ENCODE results near the gene CD22. TPM values are rescaled to one million over a fixed set of nuclear protein-coding genes. Genes with fewer than 3 reads are reported as not detected.

The CD22 gene
- total and polyA plus RNA-seq, 2 of the 13 experiments (the other 11 are each of a cell fraction or from before 2014, with no cell fraction given): 0.71 to 1.7 TPM

DNA sequence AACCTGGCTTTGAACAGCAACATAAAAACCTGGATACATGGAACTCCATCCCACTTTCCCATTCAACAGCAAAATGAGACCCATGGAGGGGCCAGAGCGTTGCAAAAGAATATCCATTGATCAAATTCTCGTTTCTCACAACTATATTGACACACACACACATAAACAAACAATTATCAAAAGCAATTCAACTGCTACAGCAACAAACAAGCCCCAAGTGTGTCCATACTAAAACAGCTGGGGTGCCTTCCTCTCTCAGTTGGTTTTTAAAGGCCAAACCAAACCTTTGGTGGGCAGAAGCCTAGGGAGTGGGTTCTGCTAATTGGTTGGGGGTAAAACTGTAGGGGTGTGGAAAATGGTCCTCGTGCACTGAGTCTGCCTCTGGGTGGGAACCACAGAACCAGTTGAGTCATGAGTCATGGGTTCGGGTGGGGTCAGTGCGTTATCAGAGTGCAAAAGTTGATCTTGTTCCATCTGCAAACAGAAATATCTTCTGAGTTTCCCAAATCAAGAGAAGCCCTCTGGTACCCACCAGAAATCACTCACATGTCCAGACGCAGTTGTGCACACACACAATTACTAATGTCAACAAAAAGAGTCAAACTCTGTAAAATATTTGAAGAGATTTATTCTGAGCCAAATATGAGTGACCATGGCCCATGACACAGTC is 60.3 kb downstream of the CD22 start (continued):
- TF ChIP-seq, protein P1, sequence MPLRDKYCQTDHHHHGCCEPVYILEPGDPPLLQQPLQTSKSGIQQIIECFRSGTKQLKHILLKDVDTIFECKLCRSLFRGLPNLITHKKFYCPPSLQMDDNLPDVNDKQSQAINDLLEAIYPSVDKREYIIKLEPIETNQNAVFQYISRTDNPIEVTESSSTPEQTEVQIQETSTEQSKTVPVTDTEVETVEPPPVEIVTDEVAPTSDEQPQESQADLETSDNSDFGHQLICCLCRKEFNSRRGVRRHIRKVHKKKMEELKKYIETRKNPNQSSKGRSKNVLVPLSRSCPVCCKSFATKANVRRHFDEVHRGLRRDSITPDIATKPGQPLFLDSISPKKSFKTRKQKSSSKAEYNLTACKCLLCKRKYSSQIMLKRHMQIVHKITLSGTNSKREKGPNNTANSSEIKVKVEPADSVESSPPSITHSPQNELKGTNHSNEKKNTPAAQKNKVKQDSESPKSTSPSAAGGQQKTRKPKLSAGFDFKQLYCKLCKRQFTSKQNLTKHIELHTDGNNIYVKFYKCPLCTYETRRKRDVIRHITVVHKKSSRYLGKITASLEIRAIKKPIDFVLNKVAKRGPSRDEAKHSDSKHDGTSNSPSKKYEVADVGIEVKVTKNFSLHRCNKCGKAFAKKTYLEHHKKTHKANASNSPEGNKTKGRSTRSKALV (CRISPR knock-in tag; IDR thresholded peaks at IDR 0.05): 0 out of 2 replicates have a peak, but pooled peaks have one; percentile 31
- no peak for TF ChIP-seq ARNT2 (CRISPR knock-in tag; IDR thresholded peaks at IDR 0.05; ENCODE audit: low read depth)
- no peak for TF ChIP-seq YY1 (IDR thresholded peaks at IDR 0.05; ENCODE audit: insufficient read depth, insufficient replicate concordance, low read depth, low read length)
- TF ChIP-seq ZNF589 (CRISPR knock-in tag; conservative IDR thresholded peaks at IDR 0.05): no peak
- TF ChIP-seq ZNF510 (CRISPR knock-in tag; IDR thresholded peaks at IDR 0.05; ENCODE audit: low read depth): no peak
- no peak for TF ChIP-seq ZNF460 (CRISPR knock-in tag; IDR thresholded peaks at IDR 0.05; ENCODE audit: borderline replicate concordance)
- no peak for TF ChIP-seq PHF21A (CRISPR knock-in tag; IDR thresholded peaks at IDR 0.05)
- TF ChIP-seq RARA (CRISPR knock-in tag; IDR thresholded peaks at IDR 0.05): peak; percentile 82
- TF ChIP-seq ZNF792 (CRISPR knock-in tag; IDR thresholded peaks at IDR 0.05): no peak
- TF ChIP-seq ZNF230 (CRISPR knock-in tag; IDR thresholded peaks at IDR 0.05): no peak
- no peak for TF ChIP-seq ZSCAN12 (CRISPR knock-in tag; IDR thresholded peaks at IDR 0.05)
- TF ChIP-seq ZNF232 (CRISPR knock-in tag; IDR thresholded peaks at IDR 0.05; ENCODE audit: borderline replicate concordance): no peak
- no peak for TF ChIP-seq ZNF235 (CRISPR knock-in tag; IDR thresholded peaks at IDR 0.05; ENCODE audit: borderline replicate concordance)
- TF ChIP-seq ZBTB21 (CRISPR knock-in tag; IDR thresholded peaks at IDR 0.05): no peak
- TF ChIP-seq ZNF317 (CRISPR knock-in tag; IDR thresholded peaks at IDR 0.05): 0 out of 2 replicates have a peak, but pooled peaks have one; percentile 42
- TF ChIP-seq NFKBIZ (CRISPR knock-in tag; IDR thresholded peaks at IDR 0.05): no peak
- no peak for TF ChIP-seq TBP (CRISPR knock-in tag; IDR thresholded peaks at IDR 0.05)
- TF ChIP-seq HMG20A (CRISPR knock-in tag; IDR thresholded peaks at IDR 0.05; ENCODE audit: borderline replicate concordance): no peak
- TF ChIP-seq, protein P2, sequence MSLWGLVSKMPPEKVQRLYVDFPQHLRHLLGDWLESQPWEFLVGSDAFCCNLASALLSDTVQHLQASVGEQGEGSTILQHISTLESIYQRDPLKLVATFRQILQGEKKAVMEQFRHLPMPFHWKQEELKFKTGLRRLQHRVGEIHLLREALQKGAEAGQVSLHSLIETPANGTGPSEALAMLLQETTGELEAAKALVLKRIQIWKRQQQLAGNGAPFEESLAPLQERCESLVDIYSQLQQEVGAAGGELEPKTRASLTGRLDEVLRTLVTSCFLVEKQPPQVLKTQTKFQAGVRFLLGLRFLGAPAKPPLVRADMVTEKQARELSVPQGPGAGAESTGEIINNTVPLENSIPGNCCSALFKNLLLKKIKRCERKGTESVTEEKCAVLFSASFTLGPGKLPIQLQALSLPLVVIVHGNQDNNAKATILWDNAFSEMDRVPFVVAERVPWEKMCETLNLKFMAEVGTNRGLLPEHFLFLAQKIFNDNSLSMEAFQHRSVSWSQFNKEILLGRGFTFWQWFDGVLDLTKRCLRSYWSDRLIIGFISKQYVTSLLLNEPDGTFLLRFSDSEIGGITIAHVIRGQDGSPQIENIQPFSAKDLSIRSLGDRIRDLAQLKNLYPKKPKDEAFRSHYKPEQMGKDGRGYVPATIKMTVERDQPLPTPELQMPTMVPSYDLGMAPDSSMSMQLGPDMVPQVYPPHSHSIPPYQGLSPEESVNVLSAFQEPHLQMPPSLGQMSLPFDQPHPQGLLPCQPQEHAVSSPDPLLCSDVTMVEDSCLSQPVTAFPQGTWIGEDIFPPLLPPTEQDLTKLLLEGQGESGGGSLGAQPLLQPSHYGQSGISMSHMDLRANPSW (CRISPR knock-in tag; IDR thresholded peaks at IDR 0.05; ENCODE audit: borderline replicate concordance): no peak
- TF ChIP-seq, protein P3, sequence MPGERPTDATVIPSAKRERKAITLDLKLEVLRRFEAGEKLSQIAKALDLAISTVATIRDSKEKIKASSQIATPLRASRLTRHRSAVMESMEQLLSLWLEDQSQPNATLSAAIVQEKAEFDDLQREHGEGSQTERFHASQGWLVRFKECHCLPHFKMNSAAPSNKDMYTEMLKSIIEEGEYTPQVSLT (CRISPR knock-in tag; IDR thresholded peaks at IDR 0.05; ENCODE audit: borderline replicate concordance, low read depth): no peak
- TF ChIP-seq, protein P4, sequence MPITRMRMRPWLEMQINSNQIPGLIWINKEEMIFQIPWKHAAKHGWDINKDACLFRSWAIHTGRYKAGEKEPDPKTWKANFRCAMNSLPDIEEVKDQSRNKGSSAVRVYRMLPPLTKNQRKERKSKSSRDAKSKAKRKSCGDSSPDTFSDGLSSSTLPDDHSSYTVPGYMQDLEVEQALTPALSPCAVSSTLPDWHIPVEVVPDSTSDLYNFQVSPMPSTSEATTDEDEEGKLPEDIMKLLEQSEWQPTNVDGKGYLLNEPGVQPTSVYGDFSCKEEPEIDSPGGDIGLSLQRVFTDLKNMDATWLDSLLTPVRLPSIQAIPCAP (CRISPR knock-in tag; IDR thresholded peaks at IDR 0.05; ENCODE audit: low read depth): no peak
- TF ChIP-seq TAF15 (IDR thresholded peaks at IDR 0.05; ENCODE audit: low read depth, low read length, poor library complexity, severe bottlenecking): no peak
- no peak for TF ChIP-seq AGO1 (IDR thresholded peaks at IDR 0.05; ENCODE audit: low read depth, low read length, poor library complexity, severe bottlenecking)

Measured in HepG2 (cell line).